ENCODE results near the gene OR51E1. TPM values are rescaled to one million over a fixed set of nuclear protein-coding genes. Genes with fewer than 3 reads are reported as not detected.

The OR51E1 gene, protein sequence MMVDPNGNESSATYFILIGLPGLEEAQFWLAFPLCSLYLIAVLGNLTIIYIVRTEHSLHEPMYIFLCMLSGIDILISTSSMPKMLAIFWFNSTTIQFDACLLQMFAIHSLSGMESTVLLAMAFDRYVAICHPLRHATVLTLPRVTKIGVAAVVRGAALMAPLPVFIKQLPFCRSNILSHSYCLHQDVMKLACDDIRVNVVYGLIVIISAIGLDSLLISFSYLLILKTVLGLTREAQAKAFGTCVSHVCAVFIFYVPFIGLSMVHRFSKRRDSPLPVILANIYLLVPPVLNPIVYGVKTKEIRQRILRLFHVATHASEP
- 0.11 and 0.14 TPM in 2 replicates for total RNA-seq
- long read RNA-seq, result 0 reads

DNA sequence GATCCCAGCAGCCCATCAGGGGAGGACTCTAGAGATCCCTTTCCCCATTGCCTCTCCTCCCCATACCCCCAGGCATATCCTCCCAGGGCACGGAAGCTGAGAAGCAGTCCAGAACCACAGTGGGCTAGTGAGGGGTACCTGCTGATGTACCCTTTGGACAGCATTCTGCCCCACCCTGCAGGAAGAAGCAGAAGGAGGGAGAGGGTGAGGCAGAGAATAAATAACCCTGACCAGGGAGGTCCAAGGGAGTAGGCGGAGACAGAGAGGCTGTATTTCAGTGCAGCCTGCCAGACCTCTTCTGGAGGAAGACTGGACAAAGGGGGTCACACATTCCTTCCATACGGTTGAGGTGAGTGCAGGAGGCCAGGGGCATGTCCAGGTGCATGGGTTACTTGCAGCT, at the start of gene OR51E1:
Gene OR51E1 (plus strand): TSS at position 301 of the 400 bp plus-strand sequence. CDS start 8,545 bp downstream, outside the sequence.
- Mint-ChIP-seq H3K27ac (peak within 1 kb of the TSS; percentile 33), H3K4me3 (ENCODE audit: low read depth) (no peak within 1 kb of the TSS), H3K36me3 (ENCODE audit: insufficient read depth) (no peaks in the 10 kb centered on the region), H3K27me3 (peaks cover 11% of the 10 kb centered on the region), H3K9me3 (ENCODE audit: low read depth) (no peaks in the 10 kb centered on the region), H3K4me1 (ENCODE audit: low read depth) (peaks cover 2% of the 10 kb centered on the region)
- TF ChIP-seq, protein P1, sequence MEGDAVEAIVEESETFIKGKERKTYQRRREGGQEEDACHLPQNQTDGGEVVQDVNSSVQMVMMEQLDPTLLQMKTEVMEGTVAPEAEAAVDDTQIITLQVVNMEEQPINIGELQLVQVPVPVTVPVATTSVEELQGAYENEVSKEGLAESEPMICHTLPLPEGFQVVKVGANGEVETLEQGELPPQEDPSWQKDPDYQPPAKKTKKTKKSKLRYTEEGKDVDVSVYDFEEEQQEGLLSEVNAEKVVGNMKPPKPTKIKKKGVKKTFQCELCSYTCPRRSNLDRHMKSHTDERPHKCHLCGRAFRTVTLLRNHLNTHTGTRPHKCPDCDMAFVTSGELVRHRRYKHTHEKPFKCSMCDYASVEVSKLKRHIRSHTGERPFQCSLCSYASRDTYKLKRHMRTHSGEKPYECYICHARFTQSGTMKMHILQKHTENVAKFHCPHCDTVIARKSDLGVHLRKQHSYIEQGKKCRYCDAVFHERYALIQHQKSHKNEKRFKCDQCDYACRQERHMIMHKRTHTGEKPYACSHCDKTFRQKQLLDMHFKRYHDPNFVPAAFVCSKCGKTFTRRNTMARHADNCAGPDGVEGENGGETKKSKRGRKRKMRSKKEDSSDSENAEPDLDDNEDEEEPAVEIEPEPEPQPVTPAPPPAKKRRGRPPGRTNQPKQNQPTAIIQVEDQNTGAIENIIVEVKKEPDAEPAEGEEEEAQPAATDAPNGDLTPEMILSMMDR (IDR thresholded peaks at IDR 0.05; ENCODE audit: unreplicated experiment), result no peak
- DNase-seq (ENCODE audit: low spot score, unreplicated experiment), result no peak

DNA sequence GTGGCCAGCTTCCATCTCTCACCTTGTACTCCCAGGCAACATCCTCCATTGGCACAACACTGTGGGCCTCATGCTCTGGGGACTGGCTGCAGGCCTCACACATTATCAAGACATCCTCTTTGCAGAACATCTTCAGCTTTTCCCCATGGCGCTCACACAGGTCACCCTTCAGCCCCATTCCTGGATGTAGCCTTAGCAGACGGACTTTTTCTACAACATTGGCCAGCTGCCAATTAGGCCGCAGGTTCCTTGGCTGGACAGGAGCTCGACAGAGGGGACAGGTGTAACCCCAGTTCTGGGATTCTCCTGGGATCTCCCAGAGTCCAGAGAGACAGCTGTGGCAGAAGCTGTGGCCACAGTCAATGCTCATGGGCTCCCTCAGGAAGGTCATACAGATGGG, 38.7 kb upstream of the OR51E1 start:
- Mint-ChIP-seq H3K27me3 (peaks cover 6% of the 10 kb centered on the region), H3K4me1 (ENCODE audit: low read depth) (peaks cover 15% of the 10 kb centered on the region), H3K4me3 (ENCODE audit: low read depth) (no peak overlapping the region), H3K27ac (no peak overlapping the region), H3K9me3 (ENCODE audit: low read depth) (no peaks in the 10 kb centered on the region), H3K36me3 (ENCODE audit: insufficient read depth) (peaks cover 10% of the 10 kb centered on the region)
- TF ChIP-seq, protein P1 (IDR thresholded peaks at IDR 0.05; ENCODE audit: unreplicated experiment), result no peak
- no peak for DNase-seq (ENCODE audit: low spot score, unreplicated experiment)

DNA sequence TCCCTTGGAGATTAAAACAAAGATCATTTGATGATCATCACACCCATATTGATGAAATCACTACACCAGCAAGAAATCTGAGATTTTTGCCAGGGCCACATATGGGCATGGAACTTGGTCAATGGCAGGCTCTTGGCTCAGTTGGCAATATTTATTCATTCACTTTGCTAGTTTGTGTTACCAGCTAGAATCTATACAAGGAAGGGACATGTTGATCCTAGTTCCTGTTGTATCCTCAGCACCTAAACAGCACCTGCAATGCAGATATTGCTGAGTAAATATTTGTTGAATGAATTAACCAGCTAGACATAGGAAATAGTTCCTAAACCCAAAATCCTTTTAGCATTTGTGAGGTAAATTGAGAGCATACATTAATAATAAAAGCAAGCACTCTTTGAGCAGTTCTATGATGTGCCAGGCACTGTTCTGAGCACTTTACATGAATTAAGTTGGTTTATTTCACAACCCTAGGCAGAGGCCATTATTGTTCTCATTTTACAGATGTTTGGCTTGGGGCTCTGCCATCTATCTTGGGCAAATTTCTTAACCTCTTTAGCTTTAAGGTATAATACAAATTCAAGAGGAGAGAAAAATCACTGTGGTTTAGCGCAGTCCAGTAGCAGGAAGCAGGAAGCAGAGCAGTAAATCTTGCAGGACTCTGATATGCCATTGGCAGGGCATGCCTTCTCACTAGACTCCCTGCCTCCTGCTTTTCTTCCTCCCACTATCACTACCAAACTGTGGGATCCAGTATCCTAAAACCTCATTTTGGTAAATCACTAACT, 37.4 kb upstream of the OR51E1 start:
- peak overlapping the region; percentile 79 for H3K4me3 Mint-ChIP-seq (ENCODE audit: low read depth)
- peaks cover 15% of the 10 kb centered on the region for H3K4me1 Mint-ChIP-seq (ENCODE audit: low read depth)
- H3K27ac Mint-ChIP-seq, result no peak overlapping the region
- peaks cover 6% of the 10 kb centered on the region for H3K27me3 Mint-ChIP-seq
- TF ChIP-seq, protein P1 (IDR thresholded peaks at IDR 0.05; ENCODE audit: unreplicated experiment), result no peak
- no peaks in the 10 kb centered on the region for H3K9me3 Mint-ChIP-seq (ENCODE audit: low read depth)
- H3K36me3 Mint-ChIP-seq (ENCODE audit: insufficient read depth), result peaks cover 8% of the 10 kb centered on the region
- DNase-seq (ENCODE audit: low spot score, unreplicated experiment), result no peak

DNA sequence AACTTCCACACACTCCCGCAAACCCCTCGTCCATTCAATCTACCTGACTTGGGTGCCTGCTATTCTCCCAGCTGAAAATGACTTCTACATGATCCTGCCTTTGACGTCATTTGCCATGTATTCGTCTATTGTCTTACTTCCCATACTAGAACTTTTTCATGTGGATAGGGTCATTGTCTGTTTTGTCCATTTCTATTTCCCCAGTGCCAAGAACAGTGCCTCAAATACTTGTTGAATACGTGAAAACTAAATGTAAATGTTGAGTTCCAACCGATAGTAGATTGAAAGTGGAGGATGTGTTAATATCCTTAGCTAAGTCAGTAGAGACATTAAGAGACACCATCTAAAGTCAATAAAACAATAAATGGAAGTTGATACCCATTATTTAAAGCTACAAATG, 36.7 kb upstream of the OR51E1 start:
- H3K27me3 Mint-ChIP-seq, result peaks cover 6% of the 10 kb centered on the region
- peaks cover 5% of the 10 kb centered on the region for H3K36me3 Mint-ChIP-seq (ENCODE audit: insufficient read depth)
- H3K9me3 Mint-ChIP-seq (ENCODE audit: low read depth), result no peaks in the 10 kb centered on the region
- TF ChIP-seq, protein P1 (IDR thresholded peaks at IDR 0.05; ENCODE audit: unreplicated experiment), result no peak
- H3K4me3 Mint-ChIP-seq (ENCODE audit: low read depth), result peak overlapping the region; percentile 79
- peaks cover 15% of the 10 kb centered on the region for H3K4me1 Mint-ChIP-seq (ENCODE audit: low read depth)
- no peak for DNase-seq (ENCODE audit: low spot score, unreplicated experiment)
- peak overlapping the region; percentile 94 for H3K27ac Mint-ChIP-seq

Measured in progenitor cell of endocrine pancreas (in vitro differentiated cells).